Panc1 (cell line): ENCODE results near the gene RAC3. TPM values are rescaled to one million over a fixed set of nuclear protein-coding genes. Genes with fewer than 3 reads are reported as not detected.

Experiments
- ATAC-seq: fragments of 200-7000 bp; cut with Tn5 transposase; 2 replicates; pipeline ENCODE4 v1.9.1; 2020; ENCODE audit warnings: mild to moderate bottlenecking, moderate library complexity
- BruUV-seq: library from RNA; stranded (reverse); fragments of 400-500 nt; replicated peaks from 2 replicates; lab custom pipeline; 2021; lab: Mats Ljungman, UMichigan
- CTCF ChIA-PET: fragments of 300-600 bp; sonication (Branson Sonifier 250); formaldehyde crosslinking; loops from one replicate; lab custom pipeline; 2022; ENCODE audit warnings: antibody characterized with exemption; lab: Charles Lee
- POLR2A ChIA-PET: fragments of 300-600 bp; sonication (Branson Sonifier 250); formaldehyde crosslinking; loops from one replicate; lab custom pipeline; 2022; ENCODE audit warnings: antibody characterized with exemption; lab: Charles Lee
- DNase-seq: peaks from one replicate; pipeline ENCODE4 v3.0.0-alpha.2; 2010; ENCODE audit warnings: low read depth, low spot score
- H3K27ac ChIP-seq: 2 replicates; pipeline ENCODE4 v1.5.1; 2011; ENCODE audit warnings: mild to moderate bottlenecking, low read length, inconsistent platforms
- H3K27me3 ChIP-seq: fragments of 200-500 bp; sonication (Bioruptor generic); 2 replicates; pipeline ENCODE4 v1.6.0; 2014; ENCODE audit warnings: low read length, inconsistent platforms; ENCODE audit not compliant: control insufficient read depth, insufficient read depth
- H3K36me3 ChIP-seq: fragments of 200-500 bp; sonication (Bioruptor generic); 2 replicates; pipeline ENCODE4 v1.5.1; 2014; ENCODE audit warnings: inconsistent platforms, mild to moderate bottlenecking, low read length, moderate library complexity; ENCODE audit not compliant: control insufficient read depth, insufficient read depth
- H3K4me1 ChIP-seq: 2 replicates; pipeline ENCODE4 v1.5.1; 2011; ENCODE audit warnings: inconsistent platforms, mild to moderate bottlenecking, low read length, moderate library complexity; ENCODE audit not compliant: control insufficient read depth, insufficient read depth
- H3K4me3 ChIP-seq, 2 experiments: 2 replicates each; pipeline ENCODE4 v1.5.1; 2011 to 2012; ENCODE audit warnings: low read depth in 2 of 2, low read length in 2 of 2, mild to moderate bottlenecking in 2 of 2, inconsistent platforms in 1 of 2, moderate library complexity in 1 of 2
- H3K9me3 ChIP-seq: fragments of 200-500 bp; sonication (Bioruptor generic); 2 replicates; pipeline ENCODE4 v1.5.1; 2014; ENCODE audit warnings: low read depth, mild to moderate bottlenecking, inconsistent platforms, low read length, moderate library complexity; ENCODE audit not compliant: control insufficient read depth, insufficient read depth
- POLR2AphosphoS5 ChIP-seq: IDR thresholded peaks from 2 replicates; pipeline ENCODE4 v1.6.1; 2012; ENCODE audit warnings: mild to moderate bottlenecking, low read depth, low read length, moderate library complexity
- SIN3A ChIP-seq: IDR thresholded peaks from 2 replicates; pipeline ENCODE4 v1.6.1; 2012; ENCODE audit warnings: low read depth, mild to moderate bottlenecking, low read length, moderate library complexity, borderline replicate concordance; ENCODE audit not compliant: insufficient read depth
- TCF7L2 ChIP-seq: IDR thresholded peaks from 2 replicates; pipeline ENCODE4 v1.6.1; 2011; ENCODE audit warnings: mild to moderate bottlenecking, low read depth, low read length, inconsistent platforms
- in situ Hi-C: cut with HindIII; loops from 2 replicates; pipeline ENCODE4 v1.10.0; 2016; ENCODE audit warnings: low sequenced_read_pairs, low pct_unique_long_range_greater_than_20kb
- intact Hi-C: fragments of 100-400 bp; cut with micrococcal nuclease; formaldehyde crosslinking; loops from one replicate; pipeline ENCODE4 v1.10.0; 2022; ENCODE audit not compliant: unreplicated experiment
- total RNA-seq: library from RNA; stranded (reverse); gene quantifications from one replicate; pipeline ENCODE4 v1.2.1, GENCODE V29; 2021; ENCODE audit not compliant: unreplicated experiment
- TF ChIP-seq, protein P1 (sequence below), 2 experiments: IDR thresholded peaks; 2 replicates each; pipeline ENCODE4 v1.6.1; 2011 to 2012; ENCODE audit warnings: low read depth in 2 of 2, control low read depth in 1 of 2, low read length in 1 of 2, mild to moderate bottlenecking in 1 of 2, moderate library complexity in 1 of 2; ENCODE audit not compliant: insufficient read depth in 1 of 2
- TF ChIP-seq, protein P2 (sequence below): fragments of 450-650 bp; IDR thresholded peaks from 2 replicates; pipeline ENCODE4 v1.5.1; 2017; ENCODE audit warnings: mild to moderate bottlenecking

RAC3 gene
- total RNA-seq, 1 experiment from 2014 or later: 39.4 TPM

DNA sequence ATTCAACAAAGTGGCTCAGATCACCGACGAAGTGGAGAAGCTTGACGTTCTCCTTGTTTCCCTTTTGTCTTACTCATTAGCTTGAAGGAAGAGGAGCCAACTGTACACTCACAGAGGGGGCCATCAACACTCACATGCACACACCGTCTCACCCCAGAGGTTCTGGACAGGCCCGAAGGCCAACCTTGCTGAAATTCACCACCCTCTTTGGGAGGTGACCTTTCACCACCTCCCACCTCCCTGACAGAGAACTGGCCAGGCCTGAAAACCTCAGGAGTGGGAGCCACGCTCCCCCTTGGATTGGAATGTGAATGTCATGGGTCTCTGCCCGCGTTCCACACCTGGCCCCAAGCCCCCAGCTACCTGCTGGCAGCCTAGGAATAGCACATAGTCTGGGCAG lies 4.0 kb downstream of the RAC3 start:
- no TSS peak for BruUV-seq
- no peak overlapping the region for H3K4me3 ChIP-seq
- ChIA-PET POLR2A (no interaction called here), CTCF (interaction anchor here (1.0 kb wide), 1 partner anchor 76 kb away, joined by 3 read pairs; no protein-coding TSS in a partner anchor)
- no peak overlapping the region for H3K27ac ChIP-seq
- in situ Hi-C loops (no loop called here), intact Hi-C loops (no loop called here)
- no peak for ATAC-seq
- H3K4me1 ChIP-seq: peaks cover 19% of the 10 kb centered on the region
- DNase-seq: no peak
- peaks cover 2% of the 10 kb centered on the region; the same call in 1 of the 2 replicates for H3K36me3 ChIP-seq
- H3K9me3 ChIP-seq: no peaks in the 10 kb centered on the region
- TF ChIP-seq SIN3A (no peak), POLR2AphosphoS5 (no peak), TCF7L2 (no peak)
- TF ChIP-seq, protein P1, sequence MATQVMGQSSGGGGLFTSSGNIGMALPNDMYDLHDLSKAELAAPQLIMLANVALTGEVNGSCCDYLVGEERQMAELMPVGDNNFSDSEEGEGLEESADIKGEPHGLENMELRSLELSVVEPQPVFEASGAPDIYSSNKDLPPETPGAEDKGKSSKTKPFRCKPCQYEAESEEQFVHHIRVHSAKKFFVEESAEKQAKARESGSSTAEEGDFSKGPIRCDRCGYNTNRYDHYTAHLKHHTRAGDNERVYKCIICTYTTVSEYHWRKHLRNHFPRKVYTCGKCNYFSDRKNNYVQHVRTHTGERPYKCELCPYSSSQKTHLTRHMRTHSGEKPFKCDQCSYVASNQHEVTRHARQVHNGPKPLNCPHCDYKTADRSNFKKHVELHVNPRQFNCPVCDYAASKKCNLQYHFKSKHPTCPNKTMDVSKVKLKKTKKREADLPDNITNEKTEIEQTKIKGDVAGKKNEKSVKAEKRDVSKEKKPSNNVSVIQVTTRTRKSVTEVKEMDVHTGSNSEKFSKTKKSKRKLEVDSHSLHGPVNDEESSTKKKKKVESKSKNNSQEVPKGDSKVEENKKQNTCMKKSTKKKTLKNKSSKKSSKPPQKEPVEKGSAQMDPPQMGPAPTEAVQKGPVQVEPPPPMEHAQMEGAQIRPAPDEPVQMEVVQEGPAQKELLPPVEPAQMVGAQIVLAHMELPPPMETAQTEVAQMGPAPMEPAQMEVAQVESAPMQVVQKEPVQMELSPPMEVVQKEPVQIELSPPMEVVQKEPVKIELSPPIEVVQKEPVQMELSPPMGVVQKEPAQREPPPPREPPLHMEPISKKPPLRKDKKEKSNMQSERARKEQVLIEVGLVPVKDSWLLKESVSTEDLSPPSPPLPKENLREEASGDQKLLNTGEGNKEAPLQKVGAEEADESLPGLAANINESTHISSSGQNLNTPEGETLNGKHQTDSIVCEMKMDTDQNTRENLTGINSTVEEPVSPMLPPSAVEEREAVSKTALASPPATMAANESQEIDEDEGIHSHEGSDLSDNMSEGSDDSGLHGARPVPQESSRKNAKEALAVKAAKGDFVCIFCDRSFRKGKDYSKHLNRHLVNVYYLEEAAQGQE (IDR thresholded peaks at IDR 0.05; ENCODE audit: insufficient read depth in 1 of 2, low read depth in 2 of 2, low read length in 1 of 2): no peak
- TF ChIP-seq, protein P2, sequence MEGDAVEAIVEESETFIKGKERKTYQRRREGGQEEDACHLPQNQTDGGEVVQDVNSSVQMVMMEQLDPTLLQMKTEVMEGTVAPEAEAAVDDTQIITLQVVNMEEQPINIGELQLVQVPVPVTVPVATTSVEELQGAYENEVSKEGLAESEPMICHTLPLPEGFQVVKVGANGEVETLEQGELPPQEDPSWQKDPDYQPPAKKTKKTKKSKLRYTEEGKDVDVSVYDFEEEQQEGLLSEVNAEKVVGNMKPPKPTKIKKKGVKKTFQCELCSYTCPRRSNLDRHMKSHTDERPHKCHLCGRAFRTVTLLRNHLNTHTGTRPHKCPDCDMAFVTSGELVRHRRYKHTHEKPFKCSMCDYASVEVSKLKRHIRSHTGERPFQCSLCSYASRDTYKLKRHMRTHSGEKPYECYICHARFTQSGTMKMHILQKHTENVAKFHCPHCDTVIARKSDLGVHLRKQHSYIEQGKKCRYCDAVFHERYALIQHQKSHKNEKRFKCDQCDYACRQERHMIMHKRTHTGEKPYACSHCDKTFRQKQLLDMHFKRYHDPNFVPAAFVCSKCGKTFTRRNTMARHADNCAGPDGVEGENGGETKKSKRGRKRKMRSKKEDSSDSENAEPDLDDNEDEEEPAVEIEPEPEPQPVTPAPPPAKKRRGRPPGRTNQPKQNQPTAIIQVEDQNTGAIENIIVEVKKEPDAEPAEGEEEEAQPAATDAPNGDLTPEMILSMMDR: no peak
- no peaks in the 10 kb centered on the region for H3K27me3 ChIP-seq

DNA sequence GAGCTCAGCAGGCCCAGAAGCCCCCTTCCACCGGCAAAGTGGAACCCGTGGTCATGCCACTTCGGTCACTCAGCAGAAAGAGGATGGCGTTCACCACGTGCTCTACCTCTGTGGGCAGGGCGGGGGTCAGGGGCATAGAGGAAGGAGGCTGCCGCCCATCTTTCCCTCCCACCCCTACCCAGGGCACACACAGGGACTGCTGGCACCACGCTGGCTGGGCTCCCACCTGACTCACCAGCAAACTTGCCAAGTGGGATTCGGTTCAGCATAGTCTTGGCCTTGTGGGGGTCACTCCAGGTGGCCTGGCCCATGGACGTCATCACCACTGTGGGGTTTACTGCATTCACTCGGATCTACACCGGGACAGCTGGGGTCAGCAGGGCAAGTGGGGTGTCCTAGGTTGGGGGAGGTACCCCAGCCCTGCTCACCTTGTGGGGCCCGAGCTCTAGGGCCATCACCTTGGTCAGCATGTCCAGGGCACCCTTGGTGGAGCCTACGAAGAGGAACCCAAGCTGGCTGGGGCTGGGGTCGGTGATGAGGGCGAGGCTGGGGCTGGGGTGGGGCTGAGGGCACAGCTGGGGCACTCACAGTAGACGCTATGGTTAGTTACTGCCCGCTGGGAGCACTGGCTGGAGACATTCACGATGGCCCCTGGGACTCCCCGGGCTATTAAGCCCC lies 4.6 kb downstream of the RAC3 start:
- DNase-seq (no peak), ATAC-seq (no peak)
- Histone ChIP-seq H3K27ac (no peak overlapping the region), H3K4me3 (peak overlapping the region; percentile 58 to 79), H3K4me1 (peaks cover 19% of the 10 kb centered on the region), H3K36me3 (peaks cover 2% of the 10 kb centered on the region; the same call in 1 of the 2 replicates), H3K9me3 (no peaks in the 10 kb centered on the region), H3K27me3 (no peaks in the 10 kb centered on the region)
- intact Hi-C loops (no loop called here), in situ Hi-C loops (no loop called here)
- POLR2A ChIA-PET: interaction anchor here (0.5 kb wide), 1 partner anchor 17 kb away, joined by 3 read pairs; no protein-coding TSS in a partner anchor
- TSS peak; percentile 96 for BruUV-seq
- CTCF ChIA-PET: interaction anchor here (1.0 kb wide), 1 partner anchor 77 kb away, joined by 3 read pairs; no protein-coding TSS in a partner anchor
- TF ChIP-seq TCF7L2 (no peak), POLR2AphosphoS5 (no peak), SIN3A (no peak)
- TF ChIP-seq, protein P2: no peak
- TF ChIP-seq, protein P1 (IDR thresholded peaks at IDR 0.05; ENCODE audit: insufficient read depth in 1 of 2, low read depth in 2 of 2, low read length in 1 of 2): no peak
